EH (cell line): Measurements from ENCODE around the gene SPSB2.

Experiments used
- DNase-seq: peaks from one replicate; pipeline ENCODE4 v3.0.0-alpha.2; 2015; ENCODE audit warnings: low read depth

SPSB2 gene

DNA sequence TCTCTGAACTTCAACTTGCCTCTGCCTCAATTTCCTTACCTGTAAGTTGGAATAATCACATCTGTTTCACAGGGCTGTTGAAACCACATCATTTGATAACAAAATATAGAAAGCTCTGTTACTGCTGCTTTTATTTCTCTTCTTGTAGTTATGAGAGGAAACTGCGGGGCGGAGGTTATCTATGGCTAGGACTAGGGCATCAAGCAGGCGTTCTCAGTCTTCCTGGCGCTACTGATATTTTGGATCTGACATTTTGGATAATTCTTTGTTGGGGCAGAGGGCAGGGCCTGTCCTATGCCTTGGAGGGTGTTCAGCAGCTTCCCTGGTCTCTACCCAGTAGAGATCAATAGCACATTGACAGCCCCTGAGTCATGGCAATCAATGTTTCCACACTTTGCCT lies 41.0 kb downstream of the SPSB2 start:
- DNase-seq = no peak

DNA sequence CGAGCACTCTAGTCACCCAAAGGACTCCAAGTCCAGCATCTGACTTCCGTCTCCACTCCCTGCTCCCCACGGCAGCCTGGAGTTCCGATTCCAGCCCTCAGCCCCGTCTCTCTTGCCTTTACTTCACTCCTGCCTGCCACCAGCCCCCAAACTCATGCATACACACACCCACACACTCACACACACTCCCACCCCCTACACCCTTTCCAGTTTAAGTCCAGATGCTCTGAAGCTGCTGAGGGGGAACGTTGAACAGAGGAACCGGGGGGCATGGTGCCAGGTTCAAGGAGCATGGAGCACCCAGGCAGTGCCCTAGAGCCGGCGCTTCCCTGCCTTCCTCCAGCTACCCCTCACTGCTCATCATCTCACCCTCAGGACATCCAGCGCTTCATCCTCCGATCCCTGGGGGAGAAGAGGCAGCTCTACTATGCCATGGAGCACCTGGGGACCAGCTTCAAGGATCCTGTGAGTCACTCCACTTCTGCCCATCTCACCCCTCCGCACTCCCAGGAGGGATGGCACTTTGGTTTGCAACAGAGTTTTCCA lies 41.6 kb downstream of the SPSB2 start:
- no peak for DNase-seq

- DNase-seq = no peak
Measured at GRCh38 chr12:6830999-6831398, 42.1 kb downstream of the SPSB2 start.

- no peak for DNase-seq
Measured at GRCh38 chr12:6830286-6830890, 42.7 kb downstream of the SPSB2 start.

DNA sequence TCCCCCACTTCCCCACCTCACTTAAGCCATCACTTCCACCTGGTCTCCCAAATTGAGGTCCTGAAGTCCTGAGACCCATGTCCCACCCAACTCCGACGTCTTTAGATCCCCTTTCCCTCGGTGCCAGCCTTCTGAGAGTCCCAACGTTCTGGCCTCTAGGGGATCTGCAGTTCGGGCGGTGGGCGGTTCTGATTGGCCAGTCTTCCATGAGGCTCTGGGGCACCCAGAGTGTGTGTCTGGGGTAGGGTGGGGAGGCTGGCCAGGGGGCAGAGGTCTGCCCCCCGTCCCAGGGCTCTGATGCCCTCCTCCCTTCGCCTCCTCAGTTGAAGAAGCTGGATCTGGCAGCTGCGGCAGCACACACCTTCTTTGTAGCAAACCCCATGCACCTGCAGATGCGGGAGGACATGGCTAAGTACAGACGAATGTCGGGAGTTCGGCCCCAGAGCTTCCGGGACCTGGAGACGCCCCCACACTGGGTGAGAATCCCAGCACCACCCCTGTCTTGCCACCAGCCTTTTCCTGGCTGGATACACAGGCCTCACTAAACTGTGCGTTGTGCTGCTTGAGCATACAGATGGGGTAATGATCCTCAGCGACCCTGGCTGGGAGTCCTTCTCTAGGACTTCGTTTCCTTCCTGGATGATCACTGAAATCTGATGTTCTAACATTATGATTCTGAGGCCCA lies 43.4 kb downstream of the SPSB2 start:
- peak; percentile 68 for DNase-seq

- DNase-seq = peak; percentile 67
Measured at GRCh38 chr12:6828781-6829535, 44.1 kb downstream of the SPSB2 start.

DNA sequence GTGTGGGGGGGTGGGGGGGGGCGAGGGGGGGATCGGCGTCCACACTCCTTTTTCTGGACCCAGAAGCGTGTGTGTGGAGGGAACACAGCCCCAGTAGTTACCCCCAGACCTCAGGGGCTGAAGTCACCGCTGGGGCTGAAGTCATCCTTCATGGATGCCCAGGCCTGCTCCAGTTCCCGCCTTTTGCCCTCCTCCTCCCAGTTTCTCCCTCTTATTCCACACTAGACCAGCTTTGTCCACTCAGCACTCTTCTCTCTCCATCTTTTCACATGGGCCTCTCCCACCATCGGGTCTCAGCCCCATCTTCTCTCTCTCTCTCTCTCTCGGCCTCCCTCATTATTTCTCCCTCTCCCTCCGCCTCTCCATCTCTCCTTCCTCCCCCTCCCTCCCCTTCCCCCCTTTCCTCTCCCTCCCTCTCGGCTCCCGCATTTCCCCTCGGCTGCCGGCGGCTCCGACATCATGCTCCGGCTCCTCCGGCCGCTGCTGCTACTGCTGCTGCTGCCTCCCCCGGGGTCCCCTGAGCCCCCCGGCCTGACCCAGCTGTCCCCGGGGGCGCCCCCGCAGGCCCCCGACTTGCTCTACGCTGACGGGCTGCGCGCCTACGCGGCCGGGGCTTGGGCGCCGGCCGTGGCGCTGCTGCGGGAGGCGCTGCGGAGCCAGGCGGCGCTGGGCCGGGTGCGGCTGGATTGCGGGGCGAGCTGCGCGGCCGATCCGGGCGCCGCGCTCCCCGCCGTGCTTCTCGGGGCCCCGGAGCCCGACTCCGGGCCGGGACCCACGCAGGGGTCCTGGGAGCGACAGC lies 44.9 kb downstream of the SPSB2 start, which contains the start of gene P3H3:
P3H3 (plus strand) TSS at position 426 of the 799 bp plus-strand sequence; CDS start at position 460, 34 bp downstream.
- DNase-seq = peak; percentile 67

DNA sequence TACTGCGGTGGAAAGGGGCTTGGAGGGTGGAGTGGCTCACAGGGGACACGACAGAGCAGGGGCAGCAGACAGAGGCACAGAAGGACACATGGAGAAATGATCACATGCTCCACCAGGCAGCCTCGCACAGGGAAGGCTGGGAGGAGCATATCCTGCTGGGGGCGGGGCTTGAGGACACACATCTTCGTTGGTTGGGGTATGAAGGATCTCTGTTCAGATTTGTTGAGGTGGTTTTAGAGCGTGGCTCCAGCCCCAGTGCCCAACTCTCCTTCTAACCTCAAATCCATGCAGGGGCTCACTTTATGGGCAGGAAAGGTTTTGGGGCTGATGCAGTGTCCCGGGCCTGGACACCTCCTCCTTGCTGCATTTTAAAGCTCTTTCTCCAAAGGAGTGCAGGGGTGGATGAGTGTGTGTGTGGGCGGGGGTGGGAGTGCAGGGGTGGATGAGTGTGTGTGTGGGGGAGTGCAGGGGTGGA lies 45.6 kb downstream of the SPSB2 start:
- peak; percentile 87 for DNase-seq

GRCh38 chr12:6826734-6827436 lies 46.2 kb downstream of the SPSB2 start:
- DNase-seq = no peak

- no peak for DNase-seq
Measured at GRCh38 chr12:6826125-6826733, 46.9 kb downstream of the SPSB2 start.

- peak; percentile 91 for DNase-seq
Measured at GRCh38 chr12:6825398-6826124, 47.5 kb downstream of the SPSB2 start.

DNA sequence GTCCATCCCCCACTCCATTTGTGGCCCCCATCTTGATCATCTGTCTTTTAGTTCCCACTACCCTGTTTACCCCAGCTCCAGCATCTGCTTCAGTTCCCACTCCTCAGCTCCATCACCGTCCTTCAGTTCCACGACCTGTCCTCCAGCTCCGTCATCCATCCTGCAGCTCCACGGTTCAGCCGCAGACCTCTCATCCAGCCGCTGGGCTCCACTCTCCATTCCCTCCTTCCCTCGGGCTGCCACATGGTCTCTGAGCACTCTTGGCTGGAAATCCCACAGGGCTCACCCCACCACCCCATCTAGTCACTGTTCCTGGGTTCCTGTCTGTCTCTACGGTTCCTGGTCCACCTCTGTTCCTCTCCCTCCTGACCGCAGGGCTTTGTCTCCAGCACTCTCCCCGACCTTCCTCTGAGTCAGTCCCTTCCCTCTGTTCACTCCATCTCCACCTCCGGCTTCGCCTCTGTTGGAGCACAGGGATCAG lies 48.2 kb downstream of the SPSB2 start:
- DNase-seq = peak; percentile 69

GRCh38 chr12:6824085-6824775 lies 48.9 kb downstream of the SPSB2 start:
- DNase-seq = no peak

DNA sequence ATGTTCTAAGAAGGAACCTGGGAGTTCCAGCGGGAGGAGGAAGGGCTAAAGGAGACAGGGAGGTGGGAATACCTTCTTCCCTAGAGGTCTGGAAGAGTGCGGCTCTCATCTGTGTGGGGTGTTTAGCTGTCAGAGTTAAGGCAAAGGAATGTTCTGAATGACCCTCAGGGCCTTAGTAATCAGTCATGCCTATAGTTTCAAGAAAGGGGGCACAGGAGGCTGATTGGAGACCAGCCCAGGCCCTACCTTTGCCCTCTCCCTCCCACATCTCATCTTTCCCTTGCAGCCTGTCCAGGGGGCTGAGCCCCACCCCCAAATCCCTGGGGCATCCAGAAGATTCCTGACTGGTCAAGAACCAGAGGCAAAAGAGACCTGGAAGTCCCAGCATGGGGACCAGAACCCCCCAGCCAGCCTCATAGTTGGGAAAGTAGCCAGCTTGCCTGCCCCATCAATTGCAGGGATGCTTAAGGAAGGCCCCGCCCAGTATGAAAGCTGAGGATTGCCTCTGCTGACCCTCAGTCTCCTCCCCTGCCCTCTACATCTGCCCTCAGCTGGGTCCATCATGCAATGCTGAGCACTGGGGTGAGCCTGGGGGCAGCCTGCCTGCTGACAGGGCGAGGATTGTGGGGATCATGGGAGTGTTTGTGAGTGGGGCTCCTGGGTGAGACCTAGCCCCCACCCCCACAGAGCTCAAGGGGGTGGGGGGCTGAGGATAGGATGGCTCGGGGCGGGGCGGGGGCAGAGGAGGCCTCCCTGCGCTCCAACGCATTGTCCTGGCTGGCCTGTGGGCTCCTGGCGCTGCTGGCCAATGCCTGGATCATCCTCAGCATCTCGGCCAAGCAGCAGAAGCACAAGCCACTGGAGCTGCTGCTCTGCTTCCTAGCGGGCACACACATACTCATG lies 49.7 kb downstream of the SPSB2 start:
- peak; percentile 33 for DNase-seq

GRCh38 chr12:6822426-6823135 lies 50.5 kb downstream of the SPSB2 start:
- DNase-seq = no peak

- peak; percentile 72 for DNase-seq
Measured at GRCh38 chr12:6821591-6822425, 51.3 kb downstream of the SPSB2 start, which contains the start of gene GPR162. Gene GPR162 (plus strand): TSS chr12:6821821. CDS start chr12:6823899, 2,078 bp downstream.
